ENCODE data around the gene ALOXE3. TPM values are rescaled to one million over a fixed set of nuclear protein-coding genes. Genes with fewer than 3 reads are reported as not detected.

The ALOXE3 gene
- polyA plus RNA-seq, 1 experiment = 0.04 TPM

DNA sequence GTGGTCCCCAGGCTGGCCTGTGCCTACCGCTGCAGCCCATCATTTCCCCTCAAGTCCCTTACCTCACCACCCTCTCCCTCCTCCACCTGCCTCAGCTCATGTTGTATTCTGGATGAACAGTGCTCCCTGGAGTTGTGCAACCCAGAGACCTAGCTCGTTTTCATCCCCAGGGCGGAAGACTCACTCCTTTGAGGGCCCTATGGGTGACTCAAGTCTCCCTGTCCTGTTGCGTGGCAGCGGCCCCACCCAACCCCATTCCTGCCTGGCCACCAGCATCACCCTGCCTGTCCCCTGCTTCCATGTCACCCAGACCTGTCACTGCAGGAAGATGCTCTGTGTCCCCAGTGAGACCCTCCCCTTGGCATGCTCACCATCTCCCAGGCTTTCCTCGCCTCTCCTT, 34.1 kb downstream of the ALOXE3 start:
- TF ChIP-seq, protein P1, sequence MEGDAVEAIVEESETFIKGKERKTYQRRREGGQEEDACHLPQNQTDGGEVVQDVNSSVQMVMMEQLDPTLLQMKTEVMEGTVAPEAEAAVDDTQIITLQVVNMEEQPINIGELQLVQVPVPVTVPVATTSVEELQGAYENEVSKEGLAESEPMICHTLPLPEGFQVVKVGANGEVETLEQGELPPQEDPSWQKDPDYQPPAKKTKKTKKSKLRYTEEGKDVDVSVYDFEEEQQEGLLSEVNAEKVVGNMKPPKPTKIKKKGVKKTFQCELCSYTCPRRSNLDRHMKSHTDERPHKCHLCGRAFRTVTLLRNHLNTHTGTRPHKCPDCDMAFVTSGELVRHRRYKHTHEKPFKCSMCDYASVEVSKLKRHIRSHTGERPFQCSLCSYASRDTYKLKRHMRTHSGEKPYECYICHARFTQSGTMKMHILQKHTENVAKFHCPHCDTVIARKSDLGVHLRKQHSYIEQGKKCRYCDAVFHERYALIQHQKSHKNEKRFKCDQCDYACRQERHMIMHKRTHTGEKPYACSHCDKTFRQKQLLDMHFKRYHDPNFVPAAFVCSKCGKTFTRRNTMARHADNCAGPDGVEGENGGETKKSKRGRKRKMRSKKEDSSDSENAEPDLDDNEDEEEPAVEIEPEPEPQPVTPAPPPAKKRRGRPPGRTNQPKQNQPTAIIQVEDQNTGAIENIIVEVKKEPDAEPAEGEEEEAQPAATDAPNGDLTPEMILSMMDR (IDR thresholded peaks at IDR 0.05; ENCODE audit: low read depth, low read length) = no peak
- ChIA-PET CTCF (interaction anchor here (0.9 to 3.6 kb wide), 3 partner anchors 8 to 10 kb away, joined by 3 to 16 read pairs (median 10); no protein-coding TSS in a partner anchor), POLR2A (interaction anchor here (0.6 kb wide), 1 partner anchor 35 kb away, joined by 3 read pairs; no protein-coding TSS in a partner anchor)
- H3K9me3 ChIP-seq (ENCODE audit: control insufficient read depth, insufficient read depth, low read length) = no peaks in the 10 kb centered on the region; the same call in 1 of the 2 replicates
- no peak overlapping the region for H3K4me3 ChIP-seq (ENCODE audit: low read depth, low read length)
- H3K27me3 ChIP-seq (ENCODE audit: control insufficient read depth, insufficient read depth, low read length) = peaks cover 57% of the 10 kb centered on the region
- no peak for DNase-seq (ENCODE audit: low read depth, low spot score)
- H3K27ac ChIP-seq (ENCODE audit: low read depth, low read length) = no peak overlapping the region

DNA sequence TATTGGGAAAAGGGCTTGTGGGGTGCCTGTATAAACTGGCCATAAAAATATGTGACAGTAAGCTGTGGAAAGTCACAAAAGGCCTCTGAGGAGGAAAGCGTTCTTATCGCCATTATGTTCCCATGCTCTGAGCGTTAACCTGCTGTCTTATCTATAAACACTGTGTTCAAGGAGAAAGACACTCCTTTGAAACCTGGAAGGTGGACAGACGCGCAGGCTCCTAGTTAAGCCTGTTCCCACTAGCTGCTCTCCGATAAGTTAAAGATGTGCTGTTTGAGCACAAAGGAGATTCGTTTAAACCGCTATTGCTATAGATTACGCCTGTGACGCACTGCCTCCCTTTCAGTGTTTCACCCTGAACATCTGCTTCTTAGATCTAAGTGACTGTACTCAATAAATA, 36.0 kb downstream of the ALOXE3 start:
- POLR2A ChIA-PET = no interaction called here
- TF ChIP-seq, protein P1 (IDR thresholded peaks at IDR 0.05; ENCODE audit: low read depth, low read length) = no peak
- peaks cover 61% of the 10 kb centered on the region for H3K27me3 ChIP-seq (ENCODE audit: control insufficient read depth, insufficient read depth, low read length)
- no peaks in the 10 kb centered on the region; the same call in 1 of the 2 replicates for H3K9me3 ChIP-seq (ENCODE audit: control insufficient read depth, insufficient read depth, low read length)
- CTCF ChIA-PET = interaction anchor here (1.1 to 3.6 kb wide), 2 partner anchors 12 to 76 kb away, joined by 3 to 16 read pairs; no protein-coding TSS in a partner anchor
- H3K27ac ChIP-seq (ENCODE audit: low read depth, low read length) = no peak overlapping the region
- H3K4me3 ChIP-seq (ENCODE audit: low read depth, low read length) = no peak overlapping the region
- no peak for DNase-seq (ENCODE audit: low read depth, low spot score)

DNA sequence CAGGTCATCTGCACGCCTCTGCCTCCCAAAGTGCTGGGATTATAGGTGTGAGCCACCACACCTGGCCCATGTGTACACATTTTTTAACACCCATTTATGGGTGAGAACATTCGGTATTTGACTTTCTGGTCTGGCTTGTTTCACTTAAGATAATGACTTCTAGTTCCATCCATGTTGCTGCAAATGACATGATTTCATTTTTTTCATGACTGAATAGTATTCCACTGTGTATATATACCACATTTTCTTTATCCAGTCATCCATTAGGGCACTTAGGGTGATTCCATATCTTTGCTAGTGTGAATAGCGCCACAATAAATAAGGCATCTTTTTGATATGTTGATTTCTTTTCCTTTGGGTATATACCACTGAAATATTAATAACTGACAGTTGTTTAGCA, 36.4 kb downstream of the ALOXE3 start:
- no peak overlapping the region for H3K4me3 ChIP-seq (ENCODE audit: low read depth, low read length)
- CTCF ChIA-PET = no interaction called here
- POLR2A ChIA-PET = no interaction called here
- no peak for DNase-seq (ENCODE audit: low read depth, low spot score)
- H3K27me3 ChIP-seq (ENCODE audit: control insufficient read depth, insufficient read depth, low read length) = peaks cover 64% of the 10 kb centered on the region
- TF ChIP-seq, protein P1 (IDR thresholded peaks at IDR 0.05; ENCODE audit: low read depth, low read length) = no peak
- H3K9me3 ChIP-seq (ENCODE audit: control insufficient read depth, insufficient read depth, low read length) = no peaks in the 10 kb centered on the region; the same call in 1 of the 2 replicates
- no peak overlapping the region for H3K27ac ChIP-seq (ENCODE audit: low read depth, low read length)

DNA sequence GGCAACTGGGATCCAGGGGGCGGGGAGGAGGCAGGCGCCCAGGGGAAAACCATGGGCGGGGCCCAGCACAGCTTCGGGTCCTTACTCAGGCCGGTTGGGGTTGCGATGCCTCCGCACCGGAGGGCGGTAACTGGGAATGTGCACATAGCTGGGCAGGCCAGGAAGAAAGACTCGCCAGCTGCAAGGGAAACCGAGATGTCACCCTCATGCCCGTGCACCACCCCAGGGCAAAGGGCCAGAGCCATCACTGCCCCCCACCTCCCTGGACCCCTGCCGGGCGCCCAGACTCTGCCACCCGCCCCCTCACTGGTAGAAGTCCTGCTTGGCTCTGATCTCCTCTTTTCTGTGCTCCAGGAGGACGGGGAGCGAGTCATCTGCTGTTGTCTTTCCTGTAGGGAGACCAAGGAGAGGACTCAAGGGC, 37.5 kb downstream of the ALOXE3 start:
- ChIA-PET POLR2A (no interaction called here), CTCF (interaction anchor here (0.7 to 1.4 kb wide), 2 partner anchors 13 to 22 kb away, joined by 3 to 8 read pairs; no protein-coding TSS in a partner anchor)
- Histone ChIP-seq H3K4me3 (ENCODE audit: low read depth, low read length) (no peak overlapping the region), H3K9me3 (ENCODE audit: control insufficient read depth, insufficient read depth, low read length) (no peaks in the 10 kb centered on the region; the same call in 1 of the 2 replicates), H3K27ac (ENCODE audit: low read depth, low read length) (no peak overlapping the region), H3K27me3 (ENCODE audit: control insufficient read depth, insufficient read depth, low read length) (peaks cover 66% of the 10 kb centered on the region)
- TF ChIP-seq, protein P1 (IDR thresholded peaks at IDR 0.05; ENCODE audit: low read depth, low read length) = no peak
- no peak for DNase-seq (ENCODE audit: low read depth, low spot score)

DNA sequence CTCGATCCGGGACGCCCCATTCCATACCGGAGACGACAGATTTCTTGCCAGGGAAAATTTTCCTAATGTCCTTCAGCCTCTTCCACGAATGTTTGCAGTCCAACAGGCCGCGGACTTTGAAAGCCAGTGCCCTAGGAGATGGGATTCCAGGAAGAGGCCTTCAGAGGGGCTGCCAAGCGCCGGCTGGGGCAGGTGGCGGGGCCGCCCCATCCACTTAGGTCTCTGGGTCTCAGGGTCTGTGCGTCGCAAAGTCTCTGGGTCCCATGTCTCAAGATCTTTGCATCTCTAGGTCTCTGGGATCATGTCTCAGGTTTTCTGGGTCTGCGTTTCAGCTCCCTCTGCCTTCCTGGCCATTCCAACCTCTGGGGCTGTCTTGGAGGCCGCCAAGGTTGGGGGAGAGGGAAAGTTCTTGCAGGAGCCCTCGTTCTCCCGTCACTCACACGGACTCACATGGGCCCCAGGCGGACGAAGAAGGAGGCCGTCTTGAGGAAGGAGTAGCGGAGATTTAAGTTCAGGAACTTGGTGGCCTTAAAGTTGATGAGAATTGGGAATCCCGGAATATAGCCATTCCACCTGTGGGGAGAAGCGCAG, 38.0 kb downstream of the ALOXE3 start:
- H3K27me3 ChIP-seq (ENCODE audit: control insufficient read depth, insufficient read depth, low read length) = peaks cover 65% of the 10 kb centered on the region
- no peak overlapping the region for H3K27ac ChIP-seq (ENCODE audit: low read depth, low read length)
- H3K9me3 ChIP-seq (ENCODE audit: control insufficient read depth, insufficient read depth, low read length) = no peaks in the 10 kb centered on the region; the same call in 1 of the 2 replicates
- TF ChIP-seq, protein P1 (IDR thresholded peaks at IDR 0.05; ENCODE audit: low read depth, low read length) = no peak
- no peak for DNase-seq (ENCODE audit: low read depth, low spot score)
- ChIA-PET POLR2A (no interaction called here), CTCF (interaction anchor here (0.7 to 1.4 kb wide), 3 partner anchors 14 to 22 kb away, joined by 3 to 8 read pairs (median 6); no protein-coding TSS in a partner anchor)
- peak overlapping the region; percentile 22 for H3K4me3 ChIP-seq (ENCODE audit: low read depth, low read length)

Data from AG04450 (cell line).